T follicular helper cell (primary cell): ENCODE measurements around the gene ATP1B1.

Experiments
- DNase-seq: peaks from one replicate; pipeline ENCODE4 v3.0.0-alpha.2; 2020; ENCODE audit warnings: low read depth

The ATP1B1 gene

DNA sequence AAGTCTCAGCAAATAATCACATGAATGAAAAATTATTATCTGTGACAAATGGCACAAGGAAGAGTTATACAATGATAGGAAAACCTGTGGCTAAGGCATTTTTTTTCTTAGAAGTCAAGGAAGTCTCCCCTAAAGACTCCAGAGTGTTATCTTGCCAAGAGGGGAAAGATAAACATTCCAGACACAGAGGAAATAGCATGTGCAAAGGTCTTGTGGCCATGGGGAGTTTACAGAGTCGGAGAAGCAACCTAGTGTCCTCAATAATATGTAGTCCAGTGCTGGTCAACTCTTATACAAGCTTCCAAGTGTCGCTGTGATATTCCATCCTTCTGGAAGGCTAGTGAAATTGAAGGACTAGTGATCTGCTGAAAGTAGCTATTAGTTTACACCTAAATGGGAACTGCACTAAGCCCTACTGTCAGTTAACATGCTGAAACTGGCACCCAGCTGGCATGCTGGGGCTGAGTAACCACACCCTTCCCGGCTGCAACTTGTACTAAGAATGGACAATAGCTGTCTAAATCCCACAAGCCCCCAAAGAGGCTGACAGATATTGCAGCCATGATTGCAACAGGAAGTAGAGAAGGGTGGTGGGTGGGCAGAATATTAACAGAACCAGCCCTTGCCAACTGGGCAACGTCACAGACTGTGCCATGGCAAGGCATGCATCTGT is 11.5 kb upstream of the ATP1B1 start:
- DNase-seq = no peak

- no peak for DNase-seq
Observed at GRCh38 chr1:169098380-169098779, 8.1 kb upstream of the ATP1B1 start.

- DNase-seq = no peak
Observed at GRCh38 chr1:169099561-169099960, 6.9 kb upstream of the ATP1B1 start.

DNA sequence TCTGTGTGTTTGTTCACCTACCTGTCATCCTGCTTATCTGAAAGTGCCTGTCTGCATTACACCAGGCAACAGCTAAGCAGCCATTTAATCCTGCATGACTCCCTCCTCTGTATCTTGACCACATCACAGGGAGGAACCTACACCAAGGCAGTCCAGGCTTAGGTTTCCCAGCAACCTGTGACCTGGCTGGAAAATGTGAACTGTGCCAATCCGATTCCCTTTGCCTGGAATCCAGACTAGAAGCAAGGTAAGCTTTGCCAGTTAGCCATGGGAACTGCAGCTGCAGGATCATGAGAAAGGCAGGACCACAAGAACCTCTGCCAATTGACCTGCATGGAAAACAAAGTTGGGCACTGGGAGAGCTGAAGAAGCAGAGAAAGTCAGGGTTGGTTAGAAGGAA is 6.3 kb upstream of the ATP1B1 start:
- no peak for DNase-seq

DNA sequence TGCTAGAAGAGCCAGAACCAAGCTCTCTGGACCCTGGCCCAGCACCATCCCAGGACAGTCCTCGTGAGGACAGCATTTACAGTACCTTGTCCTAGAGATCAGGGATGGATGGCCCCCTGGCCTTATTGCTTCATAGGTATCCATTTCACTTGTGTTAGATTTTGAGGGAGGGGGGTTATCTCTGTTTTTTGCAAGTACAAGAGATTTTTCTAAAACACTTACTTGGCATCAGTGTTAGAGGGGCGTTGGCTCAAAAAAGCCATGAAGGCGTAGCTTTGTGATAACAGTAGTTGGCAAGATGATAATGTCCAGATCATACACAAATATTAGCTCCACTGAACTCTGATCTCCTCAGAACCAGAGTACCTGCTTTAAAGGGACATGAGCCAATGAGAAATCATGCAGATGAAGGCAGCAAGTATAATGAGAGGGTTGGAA is 5.8 kb upstream of the ATP1B1 start:
- DNase-seq = no peak

DNA sequence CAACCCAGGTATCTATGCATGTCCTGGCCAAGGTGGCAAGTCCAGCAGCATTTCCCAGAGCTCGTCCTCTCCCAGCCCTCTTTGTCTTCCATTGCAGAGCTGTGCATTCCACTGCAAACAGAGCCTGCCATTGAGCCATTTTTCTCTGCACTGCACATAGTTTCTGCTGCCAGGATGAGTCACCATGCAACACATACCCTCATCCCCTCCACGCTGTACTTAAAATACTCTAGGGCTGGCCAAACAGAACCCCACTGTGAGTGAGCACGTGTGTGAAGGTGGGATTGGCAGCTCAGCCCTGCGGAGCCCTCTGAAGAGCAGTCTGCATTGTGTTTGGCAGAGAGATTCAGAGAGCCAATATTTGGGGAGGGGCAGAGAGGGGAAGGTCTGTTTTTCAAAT is 3.9 kb upstream of the ATP1B1 start:
- DNase-seq = no peak

DNA sequence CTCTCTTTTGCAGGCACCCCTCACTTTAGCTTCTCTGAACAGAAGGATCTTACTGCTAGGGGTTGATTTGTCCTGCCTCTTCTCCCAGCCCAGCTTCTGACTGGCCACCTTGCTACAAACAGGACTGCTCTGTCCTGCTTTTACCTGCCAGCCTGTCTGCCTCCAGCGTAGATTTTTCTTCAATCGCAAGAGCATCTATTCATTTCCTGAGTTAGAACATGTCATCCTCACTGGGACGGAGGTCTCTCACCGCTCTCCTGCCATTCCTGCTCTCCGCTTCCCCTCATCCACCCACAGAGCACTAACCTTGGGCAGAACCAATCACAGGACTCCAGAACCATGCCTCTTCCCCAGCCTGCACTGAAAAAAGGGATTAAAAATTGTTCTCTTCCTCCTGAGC is 3.5 kb upstream of the ATP1B1 start:
- no peak for DNase-seq

GRCh38 chr1:169103480-169103893 is 3.0 kb upstream of the ATP1B1 start:
- DNase-seq = no peak

DNA sequence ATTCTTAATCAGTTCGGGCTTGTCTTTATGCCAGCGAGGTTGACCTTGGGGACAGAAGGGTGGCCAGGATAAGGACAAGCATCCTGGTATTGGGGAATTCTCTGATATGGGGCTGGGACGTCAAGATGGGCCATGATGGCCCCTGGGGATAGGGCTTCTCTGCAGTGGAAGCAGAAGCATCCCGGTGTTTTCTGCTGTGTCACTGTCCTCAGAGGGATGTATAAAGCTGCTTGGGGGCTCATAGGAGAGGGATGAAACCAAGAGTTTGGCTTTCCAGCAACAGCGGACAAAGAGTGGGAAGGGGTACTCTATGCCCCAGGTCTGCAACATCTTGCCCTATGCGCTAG is 1.4 kb upstream of the ATP1B1 start:
- no peak for DNase-seq

- DNase-seq = no peak
Observed at GRCh38 chr1:169105434-169106094, 926 bp upstream of the ATP1B1 start.

- no peak for DNase-seq
Observed at GRCh38 chr1:169106921-169107602, 572 bp downstream of the ATP1B1 start.

- no peak for DNase-seq
Observed at GRCh38 chr1:169107603-169108208, 1.2 kb downstream of the ATP1B1 start.

GRCh38 chr1:169108223-169108622 is 1.7 kb downstream of the ATP1B1 start:
- no peak for DNase-seq

GRCh38 chr1:169108863-169109560 is 2.5 kb downstream of the ATP1B1 start:
- no peak for DNase-seq

DNA sequence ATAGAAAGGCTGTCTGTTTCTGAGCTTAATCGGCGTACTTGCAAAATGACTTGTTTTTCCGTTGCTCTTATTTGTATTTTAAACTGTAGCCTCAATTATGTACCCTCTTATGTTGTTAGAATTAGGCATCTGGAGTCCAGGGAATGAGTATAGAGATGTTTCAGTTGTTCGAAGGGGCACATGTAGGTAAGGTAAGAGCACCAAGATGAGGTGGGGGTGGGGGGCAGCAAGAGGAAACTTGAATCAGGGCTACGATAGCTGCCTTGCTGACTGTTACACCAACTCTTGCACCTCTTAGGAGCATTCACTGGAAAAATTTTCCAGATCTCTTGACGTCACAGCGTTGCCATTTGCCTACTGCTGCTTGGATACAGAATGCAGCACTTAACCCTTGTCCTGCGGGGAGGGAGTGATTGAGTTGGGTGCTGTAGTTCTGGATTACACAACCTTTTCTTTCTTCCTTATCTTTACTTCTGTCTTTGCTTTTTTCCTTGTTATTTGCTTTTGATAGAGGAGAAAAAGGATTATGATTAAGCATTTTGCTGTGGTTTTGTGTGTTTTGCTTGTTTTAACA is 3.2 kb downstream of the ATP1B1 start:
- DNase-seq = no peak

- DNase-seq = no peak
Observed at GRCh38 chr1:169110236-169110635, 3.7 kb downstream of the ATP1B1 start.

DNA sequence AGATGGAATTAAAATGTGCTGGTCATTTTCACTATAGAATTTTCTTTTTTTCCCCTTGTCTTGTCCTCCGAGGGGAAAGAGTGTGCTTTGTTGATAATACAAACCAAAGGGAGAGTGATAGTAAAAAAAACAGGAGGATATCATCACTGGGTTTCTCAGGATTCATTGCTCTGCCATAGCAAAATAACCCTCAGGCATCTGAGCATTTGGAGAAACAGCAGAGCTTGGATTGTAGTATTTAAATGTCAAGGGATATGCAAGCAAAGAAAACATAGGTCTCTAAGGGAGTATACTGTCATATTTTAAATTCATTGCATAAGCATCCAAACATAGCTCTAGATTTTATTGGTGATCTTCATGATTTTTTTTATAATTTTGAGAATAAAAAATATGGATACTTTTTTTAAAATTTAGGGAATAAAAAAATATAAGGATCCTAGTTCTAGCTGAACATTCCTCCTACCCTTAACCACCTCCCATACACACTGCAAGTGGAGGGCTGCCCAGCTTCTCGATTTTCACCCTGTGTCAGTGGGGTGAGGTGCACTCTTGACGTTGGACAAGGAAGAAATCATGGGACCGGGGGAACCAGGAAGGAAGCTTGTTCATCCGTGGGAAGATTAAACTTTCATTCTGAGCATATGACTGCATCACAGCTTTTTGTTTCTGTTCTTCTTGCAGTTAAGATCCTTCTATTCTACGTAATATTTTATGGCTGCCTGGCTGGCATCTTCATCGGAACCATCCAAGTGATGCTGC is 4.4 kb downstream of the ATP1B1 start:
- no peak for DNase-seq

- no peak for DNase-seq
Observed at GRCh38 chr1:169111472-169111871, 5.0 kb downstream of the ATP1B1 start.

DNA sequence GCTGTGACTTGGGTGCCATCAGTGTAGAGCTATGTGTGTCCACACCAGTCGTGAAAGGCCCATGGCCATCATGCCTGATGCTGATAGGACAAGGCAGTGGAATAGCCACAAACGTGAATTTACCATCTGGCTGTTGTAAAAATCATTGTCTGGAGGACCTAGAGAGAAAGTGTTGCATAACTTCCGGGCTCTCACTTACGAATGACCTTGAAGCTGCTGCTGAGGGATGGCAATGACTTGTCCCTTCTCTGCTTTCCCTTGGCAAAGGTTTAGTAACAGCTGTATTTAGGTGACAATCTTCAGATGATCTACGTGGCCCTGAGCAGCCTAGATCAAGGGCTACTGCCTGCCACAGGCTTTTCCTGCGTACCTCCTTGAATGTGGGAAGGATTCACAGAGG is 5.8 kb downstream of the ATP1B1 start:
- no peak for DNase-seq

DNA sequence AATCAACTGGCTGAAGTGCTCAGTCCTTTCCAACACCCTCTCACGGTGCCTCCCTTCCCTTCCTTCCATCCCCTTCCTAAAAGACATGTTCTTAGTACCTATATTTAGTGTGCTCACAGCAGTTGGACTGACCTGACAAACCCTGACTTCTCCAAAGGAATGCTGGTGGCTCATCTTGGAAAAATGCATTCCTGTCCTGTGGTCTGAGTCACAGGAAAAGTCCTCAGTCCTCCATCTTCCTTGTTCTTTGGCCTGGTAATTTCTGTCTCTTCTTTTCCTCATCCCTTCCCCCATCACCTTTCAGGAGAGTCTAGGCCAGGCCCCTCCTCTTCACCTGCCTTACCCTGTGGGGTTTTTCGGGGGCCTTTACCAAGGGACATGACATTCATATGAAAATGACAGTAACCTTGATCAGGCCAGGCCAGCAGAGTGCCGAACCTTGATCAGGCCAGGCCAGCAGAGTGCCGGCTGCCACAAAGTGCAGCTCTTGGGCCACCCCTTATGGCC is 7.2 kb downstream of the ATP1B1 start:
- no peak for DNase-seq
